ENCODE data around the gene ARHGAP42. TPM values are rescaled to one million over a fixed set of nuclear protein-coding genes. Genes with fewer than 3 reads are reported as not detected.

The ARHGAP42 gene
- total and polyA plus RNA-seq, 8 donors, result 2.3 to 119 (median 39.3) TPM

GRCh38 chr11:100769617-100770016 is 82.5 kb downstream of the ARHGAP42 start:
- intact Hi-C loops (cut with DNase I; ENCODE audit: low total_unique reads), result no loop called here

GRCh38 chr11:100774132-100774531 is 87.0 kb downstream of the ARHGAP42 start:
- Histone ChIP-seq H3K36me3 (peaks cover 0 to 11% (median 2%) of the 10 kb centered on the region in 4 donors), H3K4me1 (peaks cover 4 to 51% (median 17%) of the 10 kb centered on the region in 4 donors), H3K27ac (peak overlapping the region in 4 of 5 donors; percentile 34 to 88 (median 60)), H3K27me3 (no peaks in the 10 kb centered on the region), H3K9me3 (no peaks in the 10 kb centered on the region), H3K4me3 (no peak overlapping the region)
- 85 to 93% (median 89%) methylated on average over 7 of the region's 7 CpGs for WGBS, 5 donors
- DNase-seq, result no peak
- TF ChIP-seq CTCF (IDR thresholded peaks at IDR 0.05), result no peak
- TF ChIP-seq POLR2AphosphoS5 (IDR thresholded peaks at IDR 0.05), result no peak
- TF ChIP-seq POLR2A (IDR thresholded peaks at IDR 0.05), result no peak
- TF ChIP-seq EP300 (IDR thresholded peaks at IDR 0.05), result no peak
- intact Hi-C loops (cut with DNase I; ENCODE audit: low total_unique reads), result no loop called here

More at GRCh38 chr11:100769617-100770016, 82.5 kb downstream of the ARHGAP42 start:
- H3K36me3 ChIP-seq, result peaks cover 0 to 11% (median 2%) of the 10 kb centered on the region in 4 donors
- TF ChIP-seq POLR2AphosphoS5 (IDR thresholded peaks at IDR 0.05) (no peak), POLR2A (IDR thresholded peaks at IDR 0.05) (no peak), CTCF (IDR thresholded peaks at IDR 0.05) (no peak), EP300 (IDR thresholded peaks at IDR 0.05) (no peak)
- DNase-seq, result no peak
- H3K27ac ChIP-seq, result no peak overlapping the region
- 48 to 64% (median 49%) methylated on average over 3 of the region's 3 CpGs for WGBS, 5 donors
- H3K9me3 ChIP-seq, result no peaks in the 10 kb centered on the region
- no peak overlapping the region for H3K4me3 ChIP-seq
- H3K4me1 ChIP-seq, result peaks cover 0 to 18% (median 12%) of the 10 kb centered on the region in 4 donors
- H3K27me3 ChIP-seq, result no peaks in the 10 kb centered on the region

GRCh38 chr11:100774859-100775258 is 87.8 kb downstream of the ARHGAP42 start:
- DNase-seq, result no peak
- intact Hi-C loops (cut with DNase I; ENCODE audit: low total_unique reads), result no loop called here
- Histone ChIP-seq H3K27me3 (no peaks in the 10 kb centered on the region), H3K4me3 (no peak overlapping the region), H3K36me3 (peaks cover 0 to 11% (median 2%) of the 10 kb centered on the region in 4 donors), H3K4me1 (peaks cover 4 to 45% (median 12%) of the 10 kb centered on the region in 4 donors), H3K9me3 (no peaks in the 10 kb centered on the region), H3K27ac (peak overlapping the region; percentile 68 to 88 (median 85))
- no peak for TF ChIP-seq POLR2A (IDR thresholded peaks at IDR 0.05)
- TF ChIP-seq EP300 (IDR thresholded peaks at IDR 0.05), result no peak
- TF ChIP-seq CTCF (IDR thresholded peaks at IDR 0.05), result no peak
- TF ChIP-seq POLR2AphosphoS5 (IDR thresholded peaks at IDR 0.05), result no peak
- 66 to 78% (median 71%) methylated on average over 3 of the region's 3 CpGs for whole genome bisulfite sequencing, 5 donors

GRCh38 chr11:100776212-100776896 is 89.3 kb downstream of the ARHGAP42 start:
- H3K36me3 ChIP-seq, result peaks cover 0 to 11% (median 2%) of the 10 kb centered on the region in 4 donors
- no peaks in the 10 kb centered on the region for H3K9me3 ChIP-seq
- DNase-seq, result peak in 1 of 2 donors; percentile 86
- peaks cover 4 to 42% (median 9%) of the 10 kb centered on the region in 4 donors for H3K4me1 ChIP-seq
- 31 to 54% (median 47%) methylated on average over 6 of the region's 6 CpGs for WGBS, 5 donors
- H3K4me3 ChIP-seq, result no peak overlapping the region
- TF ChIP-seq POLR2AphosphoS5 (IDR thresholded peaks at IDR 0.05), result peak in 2 of 3 donors; percentile 45 to 87
- TF ChIP-seq CTCF (IDR thresholded peaks at IDR 0.05), result no peak
- no peak for TF ChIP-seq EP300 (IDR thresholded peaks at IDR 0.05)
- no peak for TF ChIP-seq POLR2A (IDR thresholded peaks at IDR 0.05)
- H3K27ac ChIP-seq, result peak overlapping the region; percentile 82 to 98 (median 88)
- intact Hi-C loops (cut with DNase I; ENCODE audit: low total_unique reads), result no loop called here
- H3K27me3 ChIP-seq, result no peaks in the 10 kb centered on the region

All from stomach (tissue), 9 donors.